HG02759 (cell line): Measurements from ENCODE around the gene CC2D2B.
A peak's percentile ranks its signal among the peaks of the same experiment; 100 is the strongest.
"Not testable (repeated sequence)": the region's sequence is repeated elsewhere in the genome, so short reads cannot be mapped to it uniquely, and the experiment has no call there.

Experiments used
- ATAC-seq: cut with Tn5 transposase; IDR thresholded peaks from one replicate; pipeline ENCODE4 v1.9.1; 2021; ENCODE audit warnings: mild to moderate bottlenecking, moderate library complexity; ENCODE audit not compliant: unreplicated experiment

CC2D2B gene, protein sequence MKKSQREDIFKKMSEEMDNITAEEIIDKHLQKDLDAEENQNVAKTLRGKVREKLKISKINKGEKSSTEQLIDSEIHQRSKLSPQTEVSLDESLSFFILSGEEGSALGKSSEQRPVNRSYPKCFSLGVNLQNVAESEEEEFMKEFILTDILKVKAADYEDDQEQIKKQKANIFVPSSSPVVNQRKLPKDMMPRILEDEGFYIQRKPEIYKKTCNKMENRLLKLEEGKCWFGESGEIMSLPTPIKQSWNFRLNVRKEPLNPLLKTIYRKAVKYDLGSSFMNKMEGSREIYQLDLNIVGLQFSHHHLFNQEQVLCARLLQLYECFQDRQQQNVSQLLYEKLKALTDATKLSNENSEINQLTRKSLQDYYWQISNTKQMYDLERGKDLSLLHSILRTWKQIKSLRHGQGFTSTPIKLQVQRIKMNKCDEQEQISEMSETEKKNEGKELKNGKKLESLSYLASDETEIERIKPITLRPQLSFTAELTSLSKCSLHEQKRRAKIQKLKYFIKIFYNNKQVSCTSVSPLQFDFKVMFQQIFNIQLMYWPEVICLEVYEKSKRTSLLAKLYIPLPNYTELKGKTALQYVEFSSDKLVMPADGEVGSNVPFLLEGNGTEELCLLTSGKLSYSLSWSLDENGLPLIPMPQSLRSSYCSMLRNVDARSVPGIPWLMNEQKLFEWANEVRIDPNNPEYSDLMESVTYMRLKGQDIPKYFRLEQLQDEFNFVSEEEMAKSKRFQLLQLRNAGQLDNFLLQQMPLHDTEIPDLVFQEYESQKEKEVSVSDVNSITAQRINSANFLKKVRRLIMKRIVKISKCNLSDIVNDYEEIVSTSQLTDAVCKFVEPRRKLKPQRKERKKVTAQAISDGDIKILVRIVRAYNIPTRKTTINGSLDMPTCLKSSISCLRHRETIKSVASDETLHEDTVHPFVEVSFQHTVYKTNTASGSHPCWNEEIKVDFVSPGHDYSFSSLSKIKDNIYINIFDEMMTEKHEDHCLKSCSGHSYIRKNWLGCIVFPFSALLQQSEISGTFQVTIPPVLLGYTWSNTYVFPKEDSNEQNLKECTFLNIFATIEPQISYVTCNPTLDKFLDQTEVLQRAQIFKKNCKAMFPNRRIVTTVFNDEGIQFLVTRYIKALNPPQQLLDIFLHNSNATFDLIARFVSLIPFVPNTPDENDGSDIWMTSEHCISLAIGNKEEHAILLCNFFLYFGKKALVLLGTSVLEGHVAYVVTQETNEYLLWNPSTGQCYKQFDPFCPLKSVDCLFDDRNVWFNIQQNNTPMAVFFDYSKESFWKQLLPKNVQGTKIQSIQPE (N-terminal part only)

DNA sequence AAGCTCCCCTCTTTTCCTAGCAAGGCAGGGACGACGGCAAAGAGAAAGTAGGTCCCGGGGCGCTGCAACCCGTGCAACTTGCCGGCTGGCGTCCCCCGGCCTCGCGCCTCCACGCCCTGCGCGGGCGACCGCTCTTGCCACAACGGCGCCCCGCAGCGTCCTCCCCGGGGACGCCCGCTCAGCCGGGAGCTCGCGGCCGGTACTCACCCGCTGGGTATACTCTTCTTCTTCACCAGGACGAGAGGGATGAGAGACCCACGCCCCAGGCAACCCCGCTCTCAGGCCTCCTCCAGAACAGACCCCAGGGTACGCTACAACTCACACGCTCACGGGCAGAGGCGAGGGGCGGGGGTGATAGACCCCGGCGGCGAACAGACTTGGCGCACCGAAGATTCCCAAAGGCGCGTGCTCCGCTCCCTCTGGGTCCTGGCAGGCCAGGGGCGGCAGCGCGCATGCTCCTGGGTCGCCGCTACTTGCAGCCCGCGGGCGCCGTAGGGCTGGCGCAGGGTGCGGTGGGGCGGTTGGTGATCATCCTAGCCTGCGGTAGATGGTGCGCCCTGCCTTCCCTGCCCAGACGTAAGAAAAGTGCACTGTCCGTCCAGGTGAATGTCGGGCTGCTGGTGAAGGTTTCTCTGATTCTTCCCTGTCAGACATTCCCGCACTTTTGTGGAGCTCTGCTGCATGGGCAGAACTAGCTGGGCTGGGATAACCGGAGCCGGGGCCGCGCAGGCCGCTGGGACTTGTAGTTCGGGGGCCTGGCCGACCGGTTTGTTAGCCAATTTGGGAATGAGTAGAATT is at the start of gene CC2D2B:
Gene CC2D2B (plus strand): TSS at position 520 of the 798 bp plus-strand sequence. CDS start 3,349 bp downstream, outside the sequence.
- peak; percentile 93 for ATAC-seq

DNA sequence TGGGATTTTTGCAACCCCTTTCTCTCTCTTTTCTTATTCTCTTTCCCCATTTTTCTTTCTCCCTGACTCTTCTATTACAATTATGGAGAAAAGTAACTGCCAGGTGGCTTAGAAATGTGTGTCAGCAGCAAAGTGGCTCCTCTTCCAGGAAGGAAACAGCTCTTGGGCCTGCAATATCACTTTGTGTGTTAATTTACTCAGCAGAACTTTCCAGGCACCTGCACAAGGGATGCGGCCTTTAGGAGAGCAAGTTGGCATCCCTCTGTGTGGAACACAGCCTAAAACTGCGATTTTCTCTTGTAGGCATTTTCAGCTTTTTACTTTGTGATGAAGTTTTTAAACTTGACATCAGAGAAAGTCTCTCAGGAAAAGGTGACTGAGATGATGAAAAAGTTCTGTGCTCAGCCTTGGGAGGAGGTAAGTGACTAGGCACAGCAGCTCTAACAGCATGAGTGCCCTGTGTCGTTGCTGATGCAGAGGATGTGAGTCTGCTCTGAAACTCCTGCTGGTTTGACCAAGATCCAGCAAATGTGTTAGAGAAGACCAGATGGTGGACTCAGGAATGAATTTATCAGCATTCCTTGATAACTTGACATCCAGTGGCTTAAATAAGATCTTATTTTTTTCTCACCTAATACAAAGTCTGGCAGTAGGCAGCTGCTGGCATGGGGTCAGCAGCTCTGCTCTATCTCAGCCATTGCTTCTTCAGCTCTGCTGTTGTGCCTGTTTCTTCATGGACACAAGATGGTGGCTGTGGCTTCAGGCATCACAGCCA is 47.4 kb upstream of the CC2D2B start:
- no peak for ATAC-seq

DNA sequence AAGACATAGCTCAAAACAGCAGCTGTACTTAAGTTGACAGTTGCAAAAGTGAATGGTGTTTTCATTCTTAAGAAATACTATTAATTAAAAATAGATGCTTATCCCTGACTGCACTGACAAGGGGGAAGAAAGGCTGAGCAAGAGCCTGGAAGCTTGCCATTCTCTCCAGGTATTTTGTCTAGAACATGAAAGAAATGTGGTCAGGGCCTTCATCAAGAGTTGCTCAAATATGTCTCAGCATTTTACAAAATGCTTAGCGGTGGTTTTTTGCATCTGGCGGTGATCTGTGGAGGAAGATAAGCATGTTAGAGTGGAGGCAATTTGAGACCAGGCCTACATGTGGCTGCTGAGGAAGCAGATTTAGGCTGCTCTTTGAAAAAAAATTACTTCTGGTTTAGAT is 46.4 kb upstream of the CC2D2B start:
- no peak for ATAC-seq

DNA sequence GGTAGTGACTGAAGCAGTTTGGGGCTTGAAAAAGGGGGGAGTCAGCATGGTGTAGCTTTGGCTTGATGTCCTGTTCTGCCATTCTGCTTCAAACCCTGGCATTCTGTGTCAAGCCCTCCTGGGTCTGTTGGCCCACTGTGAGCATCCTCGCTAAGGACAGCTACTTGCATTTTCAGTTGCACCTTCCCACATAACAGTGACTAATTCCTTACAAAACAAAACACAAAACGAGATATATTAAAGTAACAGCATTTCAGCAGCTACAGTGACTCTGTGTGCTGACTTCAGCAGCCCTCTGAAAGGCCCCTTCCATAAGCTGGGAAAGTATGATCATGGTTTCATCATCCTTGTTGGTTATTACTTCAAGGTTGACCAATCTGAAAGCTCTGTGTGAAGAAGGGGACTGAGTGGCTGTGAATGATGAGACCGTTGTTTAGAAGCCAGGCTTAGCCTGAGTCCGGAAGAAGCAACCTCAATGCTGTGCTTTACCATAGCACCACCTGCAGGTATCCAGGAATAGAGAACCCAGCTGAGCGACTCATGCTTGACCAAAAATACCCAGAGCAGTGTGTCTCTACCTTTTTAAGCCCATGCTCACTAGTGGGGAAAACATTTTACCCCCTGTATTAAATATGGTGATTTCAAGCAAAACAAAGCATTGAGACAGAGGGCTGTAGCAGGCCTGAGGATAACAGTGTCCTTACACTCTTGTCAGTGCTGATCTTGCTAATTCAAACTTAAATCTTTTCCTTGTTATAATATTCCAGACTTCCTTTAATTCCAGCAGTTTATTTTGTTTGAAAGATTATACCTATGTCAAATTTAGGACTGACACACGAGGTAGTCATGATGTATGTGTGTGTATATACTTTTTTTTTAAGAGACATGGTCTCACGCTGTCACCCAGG is 42.6 kb upstream of the CC2D2B start:
- peak; percentile 92 for ATAC-seq

DNA sequence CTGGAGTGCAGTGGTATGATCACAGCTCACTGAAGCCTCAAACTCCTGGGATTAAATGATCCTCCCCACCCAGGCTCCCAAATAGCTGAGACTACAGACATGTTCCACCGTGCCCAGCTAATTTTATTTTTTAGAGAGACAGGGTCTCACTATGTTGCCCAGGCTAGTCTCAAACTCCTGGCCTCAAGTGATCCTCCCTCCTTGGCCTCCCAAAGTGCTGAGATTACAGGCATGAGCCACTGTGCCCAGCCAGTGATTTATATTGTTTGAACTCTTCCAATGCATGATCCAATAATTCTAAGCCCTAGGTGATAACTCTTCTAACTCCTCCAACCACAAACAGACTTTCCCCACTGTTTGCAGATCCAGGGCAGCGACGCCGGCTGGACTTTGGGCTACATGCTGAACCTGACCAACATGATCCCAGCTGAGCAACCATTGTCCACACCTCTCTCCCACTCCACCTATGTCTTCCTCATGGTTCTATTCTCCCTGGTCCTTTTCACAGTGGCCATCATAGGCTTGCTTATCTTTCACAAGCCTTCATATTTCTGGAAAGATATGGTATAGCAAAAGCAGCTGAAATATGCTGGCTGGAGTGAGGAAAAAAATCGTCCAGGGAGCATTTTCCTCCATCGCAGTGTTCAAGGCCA is 41.8 kb upstream of the CC2D2B start:
- ATAC-seq = no peak

DNA sequence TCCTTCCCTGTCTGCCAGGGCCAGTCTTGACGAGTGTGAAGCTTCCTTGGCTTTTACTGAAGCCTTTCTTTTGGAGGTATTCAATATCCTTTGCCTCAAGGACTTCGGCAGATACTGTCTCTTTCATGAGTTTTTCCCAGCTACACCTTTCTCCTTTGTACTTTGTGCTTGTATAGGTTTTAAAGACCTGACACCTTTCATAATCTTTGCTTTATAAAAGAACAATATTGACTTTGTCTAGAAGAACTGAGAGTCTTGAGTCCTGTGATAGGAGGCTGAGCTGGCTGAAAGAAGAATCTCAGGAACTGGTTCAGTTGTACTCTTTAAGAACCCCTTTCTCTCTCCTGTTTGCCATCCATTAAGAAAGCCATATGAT is 41.3 kb upstream of the CC2D2B start:
- no peak for ATAC-seq

DNA sequence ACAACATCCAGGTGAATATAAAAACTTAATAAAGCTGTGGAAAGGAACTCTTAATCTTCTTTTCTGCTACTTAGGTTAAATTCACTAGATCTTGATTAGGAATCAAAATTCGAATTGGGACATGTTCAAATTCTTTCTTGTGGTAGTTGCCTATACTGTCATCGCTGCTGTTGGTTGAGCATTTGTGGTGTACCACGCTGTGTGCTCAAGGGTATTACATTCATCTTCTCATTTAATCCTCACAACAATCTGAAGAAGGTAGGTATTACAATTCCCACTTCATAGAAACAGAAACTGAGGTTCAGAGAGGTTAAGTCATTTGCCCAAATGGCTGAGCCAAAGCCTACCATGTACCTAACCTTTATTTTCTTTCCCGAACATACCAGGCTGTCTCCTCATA is 39.9 kb upstream of the CC2D2B start:
- no peak for ATAC-seq

DNA sequence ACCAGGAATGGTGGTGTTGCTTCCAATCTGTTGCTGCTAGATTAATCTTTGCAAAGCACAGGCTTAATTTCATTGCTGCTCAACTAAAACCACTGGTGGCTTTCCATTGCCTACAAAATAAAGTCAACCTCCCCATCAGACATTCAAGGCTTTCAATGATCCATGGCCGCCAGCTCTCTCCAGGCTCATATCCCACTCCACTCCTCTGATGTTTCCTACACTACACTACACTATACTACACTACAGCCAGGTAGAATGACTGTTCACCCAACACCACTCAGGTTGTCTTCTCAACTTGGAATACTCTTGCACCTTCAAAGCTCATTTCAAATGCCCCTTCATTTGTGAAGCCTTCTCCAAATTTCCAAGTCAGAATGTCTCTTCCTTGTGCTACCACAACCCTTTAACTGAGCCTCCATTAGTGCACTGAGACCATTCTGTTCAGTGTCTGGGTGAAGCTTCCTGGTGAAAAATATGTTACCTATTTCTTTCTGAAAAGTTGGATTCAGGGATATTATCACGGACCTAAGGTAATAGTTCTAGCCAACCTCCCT is 35.5 kb upstream of the CC2D2B start:
- no peak for ATAC-seq

DNA sequence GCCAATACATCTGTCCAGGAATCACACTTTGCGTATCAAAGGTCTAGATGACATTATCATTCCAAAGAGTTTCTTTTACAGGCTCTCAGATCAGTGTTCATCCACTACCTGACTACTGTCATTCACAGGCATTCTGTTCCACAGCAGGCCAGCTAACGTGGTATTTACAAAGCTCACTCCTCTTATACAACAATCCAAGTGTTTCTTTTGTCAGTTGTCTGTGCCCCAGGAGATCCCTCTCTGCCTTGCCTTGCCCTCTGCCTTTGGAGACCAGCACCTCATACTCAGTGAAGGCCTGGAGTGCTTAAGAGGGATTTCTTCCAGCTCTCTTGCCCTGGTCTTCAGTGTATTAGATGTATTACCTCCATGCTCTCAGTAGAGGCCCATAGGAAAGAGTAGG is 34.6 kb upstream of the CC2D2B start:
- no peak for ATAC-seq

DNA sequence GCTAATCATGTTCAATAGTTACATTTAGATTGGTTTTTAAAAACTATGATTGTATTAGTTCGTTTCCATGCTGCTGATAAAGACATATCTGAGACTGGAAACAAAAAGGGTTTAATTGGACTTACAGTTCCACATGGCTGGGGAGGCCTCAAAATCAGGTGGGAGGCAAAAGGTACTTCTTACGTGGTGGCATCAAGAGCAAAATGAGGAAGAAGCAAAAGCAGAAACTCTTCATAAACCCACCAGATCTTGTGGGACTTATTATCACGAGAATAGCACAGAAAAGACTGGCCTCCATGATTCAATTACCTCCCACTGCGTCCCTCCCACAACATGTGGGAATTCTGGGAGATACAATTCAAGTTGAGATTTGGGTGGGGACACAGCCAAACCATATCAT is 34.1 kb upstream of the CC2D2B start:
- ATAC-seq = no peak

DNA sequence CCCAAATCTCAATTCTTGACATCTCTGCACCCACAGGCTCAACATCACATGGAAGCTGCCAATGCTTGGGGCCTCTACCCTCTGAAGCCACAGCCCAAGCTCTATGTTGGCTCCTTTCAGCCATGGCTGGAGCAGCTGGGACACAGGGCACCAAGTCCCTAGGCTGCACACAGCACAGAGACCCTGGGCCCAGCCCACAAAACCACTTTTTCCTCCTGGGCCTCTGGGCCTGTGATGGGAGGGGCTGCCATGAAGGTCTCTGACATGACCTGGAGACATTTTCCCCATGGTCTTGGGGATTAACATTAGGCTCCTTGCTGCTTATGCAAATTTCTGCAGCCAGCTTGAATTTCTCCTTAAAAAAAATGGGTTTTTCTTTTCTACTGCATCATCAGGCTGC is 33.0 kb upstream of the CC2D2B start:
- ATAC-seq = not testable (repeated sequence)

DNA sequence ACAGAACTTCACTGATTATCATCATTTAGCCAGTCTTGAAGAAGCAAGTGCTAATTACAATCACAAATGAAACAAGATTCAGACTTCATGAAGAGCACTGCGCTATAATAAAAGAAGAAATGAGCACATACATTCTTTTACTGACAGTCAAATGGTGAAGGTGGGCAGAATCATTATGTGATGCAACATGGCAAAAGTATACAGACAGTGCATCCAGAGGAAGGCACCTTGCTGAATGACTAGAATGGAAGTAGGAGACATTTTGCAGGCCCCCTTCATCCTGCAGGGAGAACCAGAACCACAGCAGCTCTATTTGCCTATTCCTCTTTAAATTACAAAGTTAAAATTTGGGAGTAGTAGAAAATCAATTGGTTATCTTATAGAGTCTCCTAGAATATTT is 31.0 kb upstream of the CC2D2B start:
- no peak for ATAC-seq

DNA sequence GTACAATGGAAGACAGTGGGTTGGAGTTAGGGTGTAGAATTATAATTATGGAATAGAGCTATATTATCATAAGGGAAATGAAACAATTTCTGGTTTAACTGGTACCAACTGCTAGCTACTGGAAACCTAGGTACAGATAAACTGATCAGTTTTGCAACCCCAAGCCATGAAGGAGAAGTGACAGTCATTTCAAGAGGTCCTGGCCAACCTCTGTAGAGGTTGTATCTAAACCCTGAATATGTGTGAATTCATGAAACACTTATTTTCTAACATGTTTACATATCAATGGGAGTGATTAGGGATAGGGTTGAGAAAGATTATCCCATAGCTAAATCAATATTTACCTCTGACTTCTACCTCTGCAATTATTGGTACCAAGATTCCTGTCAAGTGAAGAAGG is 29.9 kb upstream of the CC2D2B start:
- ATAC-seq = peak; percentile 61

DNA sequence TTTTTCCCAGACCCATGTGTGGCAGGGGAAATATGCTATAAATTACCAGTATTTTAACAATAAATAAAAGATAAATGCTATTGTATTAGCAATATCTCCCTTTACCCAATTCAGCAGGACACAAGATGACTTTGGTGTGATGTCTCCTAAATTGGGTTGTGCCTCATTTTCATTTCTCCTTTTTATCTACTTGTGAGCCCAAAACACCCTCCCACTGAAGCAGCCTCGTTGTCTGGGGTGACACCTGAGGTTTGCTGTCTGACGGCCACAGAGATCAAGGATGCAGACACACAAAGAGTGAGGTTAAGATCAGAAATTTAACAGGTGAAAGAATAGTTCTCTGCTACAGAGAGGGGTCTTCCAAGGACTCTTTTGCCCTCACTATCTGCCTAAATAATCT is 27.1 kb upstream of the CC2D2B start:
- ATAC-seq = no peak

DNA sequence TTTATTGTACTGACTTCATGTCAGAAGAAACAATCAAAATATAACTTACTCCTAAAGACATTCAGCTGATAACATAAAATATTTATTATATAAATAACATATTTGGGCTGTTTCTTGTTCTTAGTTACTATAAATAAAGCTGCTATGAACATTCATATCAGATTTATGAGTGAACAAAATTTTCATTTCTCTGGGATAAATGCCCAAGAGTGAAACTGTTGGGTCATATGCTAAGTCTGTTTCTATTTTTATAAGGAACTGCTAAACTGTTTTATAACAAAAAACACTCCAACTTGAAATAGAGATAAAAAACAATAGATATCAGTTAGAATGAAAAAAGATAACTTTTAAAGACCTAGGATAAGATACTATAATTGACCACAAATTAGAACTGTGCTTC is 26.5 kb upstream of the CC2D2B start:
- no peak for ATAC-seq

DNA sequence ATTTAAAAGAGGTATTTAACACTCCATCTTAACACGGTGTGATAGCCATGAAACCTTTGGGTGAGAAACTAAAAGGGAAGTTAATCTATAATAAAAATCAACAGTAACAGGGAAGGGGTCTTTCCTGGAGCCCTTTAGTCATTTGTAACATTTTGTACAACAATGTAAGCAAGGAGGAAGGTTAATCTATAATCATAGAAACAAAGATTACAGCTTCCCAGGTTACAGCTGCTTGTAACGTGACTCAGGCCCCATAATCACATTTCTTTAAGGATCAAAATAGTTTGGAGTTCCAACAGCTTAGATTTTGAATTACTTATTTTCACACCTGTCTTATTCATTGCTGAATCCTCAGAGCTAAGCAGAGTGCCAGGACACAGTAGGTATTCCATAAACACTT is 17.9 kb upstream of the CC2D2B start:
- no peak for ATAC-seq

DNA sequence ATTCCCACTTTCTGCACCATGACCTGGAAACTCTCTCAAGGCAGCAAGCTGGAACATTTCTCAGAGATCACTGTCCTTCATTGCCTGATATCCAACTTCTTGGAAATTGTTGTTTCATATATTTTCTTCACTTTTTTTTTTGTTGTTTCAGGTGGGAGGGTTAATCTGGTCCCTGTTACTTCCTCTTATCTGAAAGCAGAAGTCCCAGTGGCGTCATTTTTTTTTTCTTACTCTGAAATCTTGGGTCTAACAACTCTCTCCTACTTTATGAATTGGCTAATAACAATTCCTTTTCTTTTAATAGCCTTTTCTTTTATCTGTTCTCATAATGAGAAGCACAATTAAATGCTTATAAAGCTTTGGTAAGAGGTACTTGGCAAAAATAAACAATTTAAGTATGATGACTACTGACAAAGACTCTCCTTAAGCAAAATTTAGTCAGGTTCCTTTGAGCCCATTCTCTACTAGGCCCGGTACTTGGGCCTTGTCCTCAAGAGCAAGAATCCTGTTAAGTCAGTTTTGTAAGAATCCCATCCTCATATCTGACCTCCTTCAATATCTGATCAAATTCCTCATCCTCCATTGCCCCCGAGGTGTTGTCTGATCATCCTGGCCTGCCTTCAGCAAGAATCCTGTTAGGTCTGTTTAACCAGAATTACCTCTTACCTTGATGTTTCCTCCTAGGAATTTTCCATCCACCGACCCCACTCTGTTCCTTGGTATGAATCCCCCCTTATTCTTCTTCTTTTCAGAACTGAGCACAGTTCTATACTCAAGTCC is 11.5 kb upstream of the CC2D2B start:
- ATAC-seq = no peak
